Naive thymus-derived CD8-positive, alpha-beta T cell (primary cell): ENCODE results near the gene ENOX1. TPM values are rescaled to one million over a fixed set of nuclear protein-coding genes. Genes with fewer than 3 reads are reported as not detected.

Experiments
- ATAC-seq, 2 donors: fragments of 150-1000 bp; cut with Tn5 transposase in 1 of 2; sonication (Bioruptor Pico), chemical (Tn5 transposase) in 1 of 2; 1 replicate in 1 of 2; 2 replicates in 1 of 2; pipeline ENCODE4 v1.10.0; 2021; ENCODE audit warnings: mild to moderate bottlenecking in 2 of 2, moderate library complexity in 2 of 2
- POLR2A ChIA-PET: fragments of 350-600 bp; sonication (Branson Sonifier 250); formaldehyde crosslinking; loops from one replicate; lab custom pipeline; 2021; ENCODE audit warnings: antibody characterized with exemption; lab: Charles Lee
- DNase-seq, 10 donors: peaks; one replicate each; pipeline versions ENCODE4 v3.0.0 to v3.0.0-alpha.2; 2020 to 2022
- H3K27ac Mint-ChIP-seq, 10 donors: one replicate each; pipeline ENCODE4 v1.8.0; 2020 to 2022; ENCODE audit warnings: mild to moderate bottlenecking in 10 of 10, mixed read lengths in 10 of 10, moderate library complexity in 4 of 10, inconsistent platforms in 1 of 10
- H3K27me3 Mint-ChIP-seq, 5 donors: one replicate each; pipeline ENCODE4 v1.8.0; 2021 to 2022; ENCODE audit warnings: mixed read lengths in 5 of 5
- H3K36me3 Mint-ChIP-seq, 3 donors: one replicate each; pipeline ENCODE4 v1.8.0; 2020 to 2022; ENCODE audit warnings: mixed read lengths in 3 of 3, mild to moderate bottlenecking in 2 of 3, inconsistent platforms in 1 of 3
- H3K4me1 Mint-ChIP-seq, 4 donors: one replicate each; pipeline ENCODE4 v1.8.0; 2021 to 2022; ENCODE audit warnings: mixed read lengths in 4 of 4
- H3K4me3 Mint-ChIP-seq, 10 donors: one replicate each; pipeline ENCODE4 v1.8.0; 2020 to 2022; ENCODE audit warnings: mild to moderate bottlenecking in 10 of 10, mixed read lengths in 10 of 10, moderate library complexity in 6 of 10, inconsistent platforms in 1 of 10
- H3K9me3 Mint-ChIP-seq, 9 donors: one replicate each; pipeline ENCODE4 v1.8.0; 2020 to 2022; ENCODE audit warnings: mixed read lengths in 9 of 9, mild to moderate bottlenecking in 3 of 9, inconsistent platforms in 1 of 9, moderate library complexity in 1 of 9
- polyA plus RNA-seq, 3 donors: library from polyadenylated mRNA; unstranded; fragments of 300-500 nt; fragmentation: Illumina TruSeq; gene quantifications; one replicate each; pipeline ENCODE4 v1.2.3, GENCODE V29; 2021
- total RNA-seq, 8 experiments: library from RNA in 2 of 8; stranded (reverse) in 2 of 8; gene quantifications; one replicate each; pipeline ENCODE4 v1.2.3 and lab custom pipeline; 2021 to 2026

Gene ENOX1
- total and polyA plus RNA-seq, 5 experiments from 2014 or later: not detected

- DNase-seq: no peak
- POLR2A ChIA-PET: no interaction called here
- H3K4me3 Mint-ChIP-seq: no peak overlapping the region
- H3K27me3 Mint-ChIP-seq: peaks cover 0 to 13% (median 0%) of the 10 kb centered on the region in 5 donors
- peaks cover 0 to 4% (median 0%) of the 10 kb centered on the region in 9 donors for H3K9me3 Mint-ChIP-seq
- H3K27ac Mint-ChIP-seq: no peak overlapping the region
- no peaks in the 10 kb centered on the region for H3K36me3 Mint-ChIP-seq
- ATAC-seq: no peak
- H3K4me1 Mint-ChIP-seq: no peaks in the 10 kb centered on the region
These were observed 294.5 kb downstream of the ENOX1 start for GRCh38 chr13:43492311-43492710.

- H3K27me3 Mint-ChIP-seq: peaks cover 0 to 11% (median 0%) of the 10 kb centered on the region in 5 donors
- H3K4me1 Mint-ChIP-seq: peaks cover 0 to 8% (median 0%) of the 10 kb centered on the region in 4 donors
- POLR2A ChIA-PET: no interaction called here
- ATAC-seq: no peak
- no peaks in the 10 kb centered on the region for H3K36me3 Mint-ChIP-seq
- H3K27ac Mint-ChIP-seq: no peak overlapping the region
- DNase-seq: no peak
- H3K9me3 Mint-ChIP-seq: peaks cover 0 to 4% (median 0%) of the 10 kb centered on the region in 9 donors
- no peak overlapping the region for H3K4me3 Mint-ChIP-seq
These were observed 297.5 kb downstream of the ENOX1 start for GRCh38 chr13:43489233-43489632.

- DNase-seq (no peak), ATAC-seq (no peak)
- no peaks in the 10 kb centered on the region for H3K36me3 Mint-ChIP-seq
- no peak overlapping the region for H3K27ac Mint-ChIP-seq
- peaks cover 0 to 4% (median 0%) of the 10 kb centered on the region in 9 donors for H3K9me3 Mint-ChIP-seq
- peaks cover 0 to 9% (median 0%) of the 10 kb centered on the region in 4 donors for H3K4me1 Mint-ChIP-seq
- no peak overlapping the region for H3K4me3 Mint-ChIP-seq
- peaks cover 0 to 6% (median 0%) of the 10 kb centered on the region in 5 donors for H3K27me3 Mint-ChIP-seq
- POLR2A ChIA-PET: no interaction called here
These were observed 298.9 kb downstream of the ENOX1 start for GRCh38 chr13:43487885-43488284.

GRCh38 chr13:43487461-43487860 lies 299.3 kb downstream of the ENOX1 start:
- ATAC-seq (no peak), DNase-seq (no peak)
- H3K27ac Mint-ChIP-seq: no peak overlapping the region
- H3K36me3 Mint-ChIP-seq: no peaks in the 10 kb centered on the region
- no peak overlapping the region for H3K4me3 Mint-ChIP-seq
- POLR2A ChIA-PET: no interaction called here
- H3K27me3 Mint-ChIP-seq: peaks cover 0 to 6% (median 0%) of the 10 kb centered on the region in 5 donors
- H3K9me3 Mint-ChIP-seq: peaks cover 0 to 4% (median 0%) of the 10 kb centered on the region in 9 donors
- H3K4me1 Mint-ChIP-seq: peaks cover 0 to 9% (median 0%) of the 10 kb centered on the region in 4 donors

- DNase-seq (peak in 1 of 10 donors; percentile 6), ATAC-seq (no peak)
- no peaks in the 10 kb centered on the region for H3K36me3 Mint-ChIP-seq
- POLR2A ChIA-PET: no interaction called here
- H3K27ac Mint-ChIP-seq: no peak overlapping the region
- H3K27me3 Mint-ChIP-seq: peaks cover 0 to 6% (median 0%) of the 10 kb centered on the region in 5 donors
- H3K4me3 Mint-ChIP-seq: no peak overlapping the region
- H3K4me1 Mint-ChIP-seq: peaks cover 0 to 9% (median 0%) of the 10 kb centered on the region in 4 donors
- H3K9me3 Mint-ChIP-seq: no peaks in the 10 kb centered on the region
These were observed 302.1 kb downstream of the ENOX1 start for GRCh38 chr13:43484432-43485225.

- DNase-seq: no peak
- peaks cover 0 to 9% (median 0%) of the 10 kb centered on the region in 4 donors for H3K4me1 Mint-ChIP-seq
- H3K36me3 Mint-ChIP-seq: no peaks in the 10 kb centered on the region
These were observed 302.8 kb downstream of the ENOX1 start for GRCh38 chr13:43483930-43484329.

GRCh38 chr13:43482641-43483040 lies 304.1 kb downstream of the ENOX1 start:
- no peaks in the 10 kb centered on the region for H3K27me3 Mint-ChIP-seq
- DNase-seq (no peak), ATAC-seq (no peak)
- H3K4me1 Mint-ChIP-seq: peaks cover 0 to 9% (median 0%) of the 10 kb centered on the region in 4 donors
- H3K4me3 Mint-ChIP-seq: no peak overlapping the region
- H3K36me3 Mint-ChIP-seq: no peaks in the 10 kb centered on the region
- no peaks in the 10 kb centered on the region for H3K9me3 Mint-ChIP-seq
- H3K27ac Mint-ChIP-seq: no peak overlapping the region
- POLR2A ChIA-PET: no interaction called here

More at GRCh38 chr13:43483930-43484329, 302.8 kb downstream of the ENOX1 start:
- no peak for ATAC-seq
- Mint-ChIP-seq H3K27me3 (peaks cover 0 to 6% (median 0%) of the 10 kb centered on the region in 5 donors), H3K27ac (no peak overlapping the region), H3K9me3 (no peaks in the 10 kb centered on the region), H3K4me3 (no peak overlapping the region)
- POLR2A ChIA-PET: no interaction called here

- DNase-seq: no peak
- Mint-ChIP-seq H3K4me3 (no peak overlapping the region), H3K27me3 (peaks cover 0 to 2% (median 0%) of the 10 kb centered on the region in 5 donors), H3K4me1 (peaks cover 0 to 9% (median 0%) of the 10 kb centered on the region in 4 donors), H3K27ac (no peak overlapping the region), H3K9me3 (no peaks in the 10 kb centered on the region), H3K36me3 (no peaks in the 10 kb centered on the region)
- POLR2A ChIA-PET: no interaction called here
- no peak for ATAC-seq
These were observed 304.7 kb downstream of the ENOX1 start for GRCh38 chr13:43482026-43482425.

- Mint-ChIP-seq H3K9me3 (no peaks in the 10 kb centered on the region), H3K27me3 (peaks cover 0 to 9% (median 3%) of the 10 kb centered on the region in 5 donors), H3K27ac (no peak overlapping the region), H3K4me1 (no peaks in the 10 kb centered on the region), H3K4me3 (no peak overlapping the region), H3K36me3 (no peaks in the 10 kb centered on the region)
- no peak for ATAC-seq
- no peak for DNase-seq
- POLR2A ChIA-PET: no interaction called here
These were observed 307.9 kb downstream of the ENOX1 start for GRCh38 chr13:43478902-43479301.

- Mint-ChIP-seq H3K27ac (no peak overlapping the region), H3K36me3 (no peaks in the 10 kb centered on the region), H3K4me1 (no peaks in the 10 kb centered on the region), H3K27me3 (peaks cover 0 to 9% (median 3%) of the 10 kb centered on the region in 5 donors), H3K4me3 (no peak overlapping the region), H3K9me3 (no peaks in the 10 kb centered on the region)
- ATAC-seq (no peak), DNase-seq (no peak)
- POLR2A ChIA-PET: no interaction called here
These were observed 308.6 kb downstream of the ENOX1 start for GRCh38 chr13:43478211-43478610.

- POLR2A ChIA-PET: no interaction called here
- no peaks in the 10 kb centered on the region for H3K9me3 Mint-ChIP-seq
- no peak for ATAC-seq
- H3K4me3 Mint-ChIP-seq: no peak overlapping the region
- DNase-seq: no peak
- H3K36me3 Mint-ChIP-seq: no peaks in the 10 kb centered on the region
- peaks cover 3 to 17% (median 5%) of the 10 kb centered on the region in 5 donors for H3K27me3 Mint-ChIP-seq
- H3K27ac Mint-ChIP-seq: no peak overlapping the region
- no peaks in the 10 kb centered on the region for H3K4me1 Mint-ChIP-seq
These were observed 311.6 kb downstream of the ENOX1 start for GRCh38 chr13:43475140-43475539.

GRCh38 chr13:43473437-43473836 lies 313.3 kb downstream of the ENOX1 start:
- Mint-ChIP-seq H3K27ac (no peak overlapping the region), H3K9me3 (no peaks in the 10 kb centered on the region), H3K4me1 (no peaks in the 10 kb centered on the region), H3K36me3 (no peaks in the 10 kb centered on the region), H3K4me3 (no peak overlapping the region), H3K27me3 (peaks cover 4 to 17% (median 5%) of the 10 kb centered on the region in 5 donors)
- DNase-seq (no peak), ATAC-seq (no peak)
- POLR2A ChIA-PET: no interaction called here

- DNase-seq (no peak), ATAC-seq (no peak)
- Mint-ChIP-seq H3K9me3 (no peaks in the 10 kb centered on the region), H3K27ac (no peak overlapping the region), H3K36me3 (no peaks in the 10 kb centered on the region), H3K4me1 (no peaks in the 10 kb centered on the region), H3K27me3 (peaks cover 4 to 17% (median 5%) of the 10 kb centered on the region in 5 donors), H3K4me3 (no peak overlapping the region)
- POLR2A ChIA-PET: no interaction called here
These were observed 313.8 kb downstream of the ENOX1 start for GRCh38 chr13:43472980-43473379.
